H54 (cell line): ENCODE results near the gene OOSP4A.

ENCODE experiments used
- DNase-seq: peaks from one replicate; pipeline ENCODE4 v3.0.0; 2011; ENCODE audit warnings: low spot score, mixed read lengths; ENCODE audit not compliant: insufficient read length
- FAIRE-seq: peaks from 3 replicates; lab custom pipeline; 2011; peaks lifted over from hg19 to GRCh38; lab: Jason Lieb, UNC
- POLR2A ChIP-seq: IDR thresholded peaks from 2 replicates; pipeline ENCODE4 v1.6.1; 2011; ENCODE audit warnings: low read depth, mild to moderate bottlenecking, low read length

OOSP4A gene

DNA sequence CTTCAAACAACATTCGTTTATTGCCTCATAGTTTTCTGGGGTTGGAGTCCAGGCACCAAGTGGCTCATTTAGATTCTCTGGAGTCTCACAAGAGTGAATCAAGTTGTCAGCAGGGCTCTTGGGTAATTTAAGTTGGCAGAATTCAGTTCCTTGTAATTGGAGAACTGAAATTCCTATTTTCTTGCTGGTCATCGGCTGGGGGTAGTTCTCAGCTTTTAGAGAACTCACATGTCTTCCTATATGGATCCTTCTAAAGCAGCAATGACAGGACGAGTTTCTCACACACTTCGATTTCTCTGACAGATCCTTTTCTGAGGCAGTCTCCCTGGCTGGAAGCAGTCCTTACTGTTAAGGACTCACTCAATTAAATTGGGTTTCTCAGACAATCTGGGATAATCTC, 35.9 kb downstream of the OOSP4A start:
- TF ChIP-seq POLR2A: no peak
- no peak for DNase-seq
- FAIRE-seq: no peak

- FAIRE-seq (no peak), DNase-seq (no peak)
- no peak for TF ChIP-seq POLR2A
Observed at GRCh38 chr11:60003729-60004128, 39.9 kb downstream of the OOSP4A start.

GRCh38 chr11:60005360-60005759, 41.5 kb downstream of the OOSP4A start:
- TF ChIP-seq POLR2A: no peak
- no peak for DNase-seq
- FAIRE-seq: no peak

GRCh38 chr11:60016881-60017280, 53.0 kb downstream of the OOSP4A start, which contains the start of gene OOSP4B:
OOSP4B (plus strand) TSS chr11:60017181.
- TF ChIP-seq POLR2A: no peak
- FAIRE-seq (no peak), DNase-seq (no peak)

- TF ChIP-seq POLR2A: no peak
- no peak for DNase-seq
- FAIRE-seq: no peak
Observed at GRCh38 chr11:60018058-60018457, 54.2 kb downstream of the OOSP4A start.
